H9 (cell line): ENCODE data around the gene SLCO2A1. TPM values are rescaled to one million over a fixed set of nuclear protein-coding genes. Genes with fewer than 3 reads are reported as not detected.

Experiments used
- DNase-seq: peaks from one replicate; pipeline ENCODE4 v3.0.0-alpha.2; 2017
- H2AFZ ChIP-seq: one replicate; pipeline ENCODE4 v1.6.1; 2013; ENCODE audit warnings: mild to moderate bottlenecking, low read length, control low read depth, moderate library complexity
- H2AK5ac ChIP-seq: 2 replicates; pipeline ENCODE4 v1.6.1; 2013; ENCODE audit warnings: low read length, control low read depth, mixed read lengths; ENCODE audit not compliant: insufficient read length
- H2BK120ac ChIP-seq: one replicate; pipeline ENCODE4 v1.6.1; 2013; ENCODE audit warnings: low read depth, mild to moderate bottlenecking, low read length, control low read depth, inconsistent platforms; ENCODE audit not compliant: poor library complexity, severe bottlenecking
- H2BK12ac ChIP-seq: 2 replicates; pipeline ENCODE4 v1.6.1; 2013; ENCODE audit warnings: low read length, control low read depth, mixed read lengths, low read depth; ENCODE audit not compliant: insufficient read length
- H2BK15ac ChIP-seq: 2 replicates; pipeline ENCODE4 v1.6.1; 2013; ENCODE audit warnings: low read depth, low read length, control low read depth
- H2BK20ac ChIP-seq: one replicate; pipeline ENCODE4 v1.6.1; 2013; ENCODE audit warnings: low read depth, mild to moderate bottlenecking, low read length, control low read depth, inconsistent platforms; ENCODE audit not compliant: poor library complexity, severe bottlenecking
- H2BK5ac ChIP-seq: 2 replicates; pipeline ENCODE4 v1.6.1; 2013; ENCODE audit warnings: low read length, control low read depth, mixed read lengths; ENCODE audit not compliant: insufficient read length
- H3K14ac ChIP-seq: 2 replicates; pipeline ENCODE4 v1.6.1; 2013; ENCODE audit warnings: low read length, control low read depth; ENCODE audit not compliant: insufficient read depth
- H3K18ac ChIP-seq: 2 replicates; pipeline ENCODE4 v1.6.1; 2013; ENCODE audit warnings: low read depth, mild to moderate bottlenecking, mixed read lengths, low read length, control low read depth; ENCODE audit not compliant: insufficient read length
- H3K23ac ChIP-seq: 2 replicates; pipeline ENCODE4 v1.6.1; 2013; ENCODE audit warnings: low read length, control low read depth, mixed read lengths, low read depth; ENCODE audit not compliant: insufficient read length
- H3K23me2 ChIP-seq: 2 replicates; pipeline ENCODE4 v1.6.1; 2013; ENCODE audit warnings: low read depth, mild to moderate bottlenecking, mixed read lengths, low read length, control low read depth; ENCODE audit not compliant: insufficient read length, poor library complexity, severe bottlenecking
- H3K27ac ChIP-seq: 2 replicates; pipeline ENCODE4 v1.5.1; 2013; ENCODE audit warnings: low read length, control low read depth, mixed read lengths, low read depth; ENCODE audit not compliant: insufficient read length
- H3K27me3 ChIP-seq: 2 replicates; pipeline ENCODE4 v1.6.1; 2013; ENCODE audit warnings: low read length, control low read depth, inconsistent platforms; ENCODE audit not compliant: insufficient read depth
- H3K4ac ChIP-seq: 2 replicates; pipeline ENCODE4 v1.6.1; 2013; ENCODE audit warnings: low read depth, mild to moderate bottlenecking, control low read depth, inconsistent platforms, low read length, moderate library complexity
- H3K4me1 ChIP-seq: 2 replicates; pipeline ENCODE4 v1.6.1; 2013; ENCODE audit warnings: low read length, control low read depth, inconsistent platforms; ENCODE audit not compliant: insufficient read depth
- H3K4me2 ChIP-seq: 2 replicates; pipeline ENCODE4 v1.6.1; 2013; ENCODE audit warnings: low read length, control low read depth, mixed read lengths; ENCODE audit not compliant: insufficient read length, insufficient read depth
- H3K56ac ChIP-seq: 2 replicates; pipeline ENCODE4 v1.6.1; 2013; ENCODE audit warnings: low read depth, mild to moderate bottlenecking, mixed read lengths, low read length, control low read depth; ENCODE audit not compliant: insufficient read length
- H3K79me1 ChIP-seq: 2 replicates; pipeline ENCODE4 v1.6.1; 2013; ENCODE audit warnings: low read depth, mild to moderate bottlenecking, moderate library complexity, low read length, control low read depth, inconsistent platforms; ENCODE audit not compliant: insufficient read depth, poor library complexity, severe bottlenecking
- H3K79me2 ChIP-seq: 2 replicates; pipeline ENCODE4 v1.6.1; 2013; ENCODE audit warnings: low read length, control low read depth, inconsistent platforms; ENCODE audit not compliant: insufficient read depth
- H3K9ac ChIP-seq: 2 replicates; pipeline ENCODE4 v1.6.1; 2013; ENCODE audit warnings: low read length, control low read depth, mixed read lengths; ENCODE audit not compliant: insufficient read length; ENCODE audit errors: extremely low read depth
- H3K9me3 ChIP-seq: one replicate; pipeline ENCODE4 v1.6.1; 2013; ENCODE audit warnings: low read depth, low read length, inconsistent platforms; ENCODE audit not compliant: control insufficient read depth
- H3T11ph ChIP-seq: one replicate; pipeline ENCODE4 v1.6.1; 2013; ENCODE audit warnings: mild to moderate bottlenecking, low read length, control low read depth, inconsistent platforms
- H4K20me1 ChIP-seq: one replicate; pipeline ENCODE4 v1.6.1; 2013; ENCODE audit not compliant: control insufficient read depth, insufficient read length, insufficient read depth
- H4K5ac ChIP-seq: 2 replicates; pipeline ENCODE4 v1.6.1; 2013; ENCODE audit warnings: low read depth, mild to moderate bottlenecking, mixed read lengths, low read length, control low read depth; ENCODE audit not compliant: insufficient read length
- H4K8ac ChIP-seq: replicated peaks from 2 replicates; pipeline ENCODE4 v1.6.1; 2013; ENCODE audit warnings: low read length, control low read depth, mixed read lengths, low read depth; ENCODE audit not compliant: insufficient read length
- H4K91ac ChIP-seq: 2 replicates; pipeline ENCODE4 v1.6.1; 2013; ENCODE audit warnings: low read depth, mild to moderate bottlenecking, moderate library complexity, mixed read lengths, low read length, control low read depth; ENCODE audit not compliant: insufficient read length
- H3K27ac Mint-ChIP-seq, 3 experiments: 2 replicates in 2 of 3; 3 replicates in 1 of 3; pipeline ENCODE4 v1.8.0; 2020 to 2021; ENCODE audit warnings: mixed read lengths in 3 of 3, mild to moderate bottlenecking in 1 of 3, moderate library complexity in 1 of 3
- H3K27me3 Mint-ChIP-seq: 2 replicates; pipeline ENCODE4 v1.8.0; 2021; ENCODE audit warnings: low read depth, mild to moderate bottlenecking, moderate library complexity, mixed read lengths
- H3K36me3 Mint-ChIP-seq, 3 experiments: 2 replicates in 2 of 3; 3 replicates in 1 of 3; pipeline ENCODE4 v1.8.0; 2020 to 2021; ENCODE audit warnings: low read depth in 3 of 3, mixed read lengths in 3 of 3; ENCODE audit not compliant: insufficient read depth in 1 of 3
- H3K4me1 Mint-ChIP-seq, 2 experiments: 2 replicates each; pipeline ENCODE4 v1.8.0; 2020; ENCODE audit warnings: mixed read lengths in 2 of 2
- H3K4me3 Mint-ChIP-seq, 2 experiments: 2 replicates in 1 of 2; 3 replicates in 1 of 2; pipeline ENCODE4 v1.8.0; 2020 to 2021; ENCODE audit warnings: mild to moderate bottlenecking in 2 of 2, mixed read lengths in 2 of 2, moderate library complexity in 1 of 2
- H3K9me3 Mint-ChIP-seq, 2 experiments: 2 replicates in 1 of 2; 3 replicates in 1 of 2; pipeline ENCODE4 v1.8.0; 2020; ENCODE audit warnings: mild to moderate bottlenecking in 2 of 2, mixed read lengths in 2 of 2, moderate library complexity in 1 of 2
- CTCF ChIP-seq: fragments of 200-600 bp; sonication (generic); conservative IDR thresholded peaks from 3 replicates; pipeline ENCODE4 v1.8.0; 2021; ENCODE audit warnings: antibody characterized with exemption, mild to moderate bottlenecking
- WGBS: extraction: QIAGEN DNeasy Blood & Tissue Kit; methylation state at CpG from one replicate; pipeline ENCODE4 v1.1.7; 2013; ENCODE audit warnings: missing lambda C conversion rate, low lambda C conversion rate, mixed read lengths; ENCODE audit not compliant: insufficient read length; ENCODE audit errors: extremely low coverage; 5-methylcytosine and 5-hydroxymethylcytosine counted together
- total RNA-seq: library from RNA; stranded (reverse); gene quantifications from 2 replicates; pipeline ENCODE4 v1.2.1, GENCODE V29; 2021

SLCO2A1 gene
- total RNA-seq, 1 experiment from 2014 or later, result 0.98 TPM

- Histone ChIP-seq H3K14ac (no peak overlapping the region; the same call in 1 of the 2 replicates), H4K20me1 (no peaks in the 10 kb centered on the region), H3K27ac (no peak overlapping the region), H2AK5ac (no peak overlapping the region), H2AFZ (no peak overlapping the region), H4K8ac (peak overlapping the region; percentile 80), H3K23me2 (no peaks in the 10 kb centered on the region), H2BK5ac (no peak overlapping the region), H3K79me2 (no peaks in the 10 kb centered on the region), H3K56ac (peak overlapping the region; percentile 37), H3K4me2 (no peak overlapping the region), H3K18ac (no peak overlapping the region), H2BK12ac (no peak overlapping the region), H4K91ac (no peak overlapping the region), H2BK120ac (no peak overlapping the region), H3K27me3 (no peaks in the 10 kb centered on the region), H3K4ac (no peak overlapping the region), H3K9ac (no peak overlapping the region), H3K79me1 (no peaks in the 10 kb centered on the region), H2BK20ac (no peak overlapping the region), H3K4me1 (peaks cover 3% of the 10 kb centered on the region; the same call in 1 of the 2 replicates), H3T11ph (no peak overlapping the region), H3K9me3 (no peaks in the 10 kb centered on the region), H4K5ac (no peak overlapping the region), H2BK15ac (no peak overlapping the region), H3K23ac (no peak overlapping the region)
- Mint-ChIP-seq H3K9me3 (no peaks in the 10 kb centered on the region), H3K36me3 (no peaks in the 10 kb centered on the region), H3K27me3 (peaks cover 8% of the 10 kb centered on the region), H3K27ac (no peak overlapping the region), H3K4me1 (peaks cover 5 to 14% of the 10 kb centered on the region in 2 experiments; a peak in 3 of 4 replicates), H3K4me3 (no peak overlapping the region)
- DNase-seq, result no peak
- 100% methylated on average over 4 of the region's 7 CpGs for WGBS
- no peak for TF ChIP-seq CTCF
Measured at GRCh38 chr3:134056464-134056891, 26.8 kb upstream of the SLCO2A1 start.
